Fibroblast of skin of back (primary cell): ENCODE measurements around the gene INPP5K.

ENCODE experiments used
- DNase-seq: peaks from one replicate; pipeline ENCODE4 v3.0.0-alpha.2; 2013

INPP5K gene

DNA sequence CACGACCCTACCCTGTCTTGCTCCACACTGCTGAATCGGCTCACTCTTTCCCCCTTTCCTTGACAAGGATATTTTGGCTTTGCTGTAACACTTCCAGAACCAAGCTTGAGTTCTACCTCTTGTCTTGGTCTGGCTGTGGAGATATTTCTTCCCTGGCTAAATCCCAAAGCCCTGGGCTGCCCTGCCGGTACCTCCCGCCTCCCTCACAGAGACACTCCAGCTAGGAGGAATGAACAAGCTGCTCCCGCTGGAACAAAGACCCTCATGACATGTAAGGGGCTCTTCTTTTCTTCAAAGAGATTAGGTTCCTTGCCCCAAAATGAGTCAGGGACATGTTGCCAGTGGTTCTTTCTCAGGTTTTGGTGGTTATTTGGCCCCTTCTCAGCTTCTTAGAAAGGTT lies 10.8 kb downstream of the INPP5K start:
- no peak for DNase-seq

DNA sequence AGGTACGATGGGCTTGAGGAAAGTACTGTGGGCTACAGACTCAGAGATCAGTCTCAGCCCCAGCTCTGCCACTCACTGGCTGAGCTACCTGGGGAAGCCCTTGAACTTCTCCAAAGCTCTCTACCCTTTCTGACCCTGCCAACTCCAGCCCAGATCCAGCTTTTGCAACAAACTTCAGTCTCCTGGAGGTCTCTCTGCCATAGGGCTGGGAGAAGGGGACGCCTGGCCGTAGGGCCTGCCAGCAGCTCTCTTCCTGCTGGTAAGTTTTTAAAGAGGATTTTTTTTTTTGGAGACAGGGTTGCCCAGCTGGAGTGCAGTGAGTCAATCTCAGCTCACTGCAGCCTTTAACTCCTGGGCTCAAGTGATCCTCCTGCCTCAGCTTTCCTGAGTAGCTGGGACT lies 11.5 kb downstream of the INPP5K start:
- no peak for DNase-seq

DNA sequence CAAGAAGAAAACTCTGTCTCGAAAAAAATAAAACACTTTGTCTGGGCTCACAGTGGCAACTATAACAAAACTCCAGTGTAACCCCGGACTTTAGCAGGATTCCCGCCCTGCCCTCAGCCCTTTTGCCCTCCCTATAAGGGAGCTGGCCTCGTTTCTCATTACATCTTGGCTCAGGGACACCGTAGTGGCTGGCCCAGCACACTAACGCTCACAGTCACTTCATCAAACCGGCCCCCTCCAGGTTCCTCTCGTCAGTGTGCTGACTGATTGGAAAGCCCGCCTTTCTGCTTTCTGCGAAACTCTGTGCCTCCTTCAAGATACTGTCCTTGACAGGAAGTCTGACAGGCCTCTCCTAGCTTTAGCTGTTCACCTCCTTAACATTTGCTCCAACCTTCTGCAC lies 12.7 kb downstream of the INPP5K start:
- DNase-seq, result no peak

DNA sequence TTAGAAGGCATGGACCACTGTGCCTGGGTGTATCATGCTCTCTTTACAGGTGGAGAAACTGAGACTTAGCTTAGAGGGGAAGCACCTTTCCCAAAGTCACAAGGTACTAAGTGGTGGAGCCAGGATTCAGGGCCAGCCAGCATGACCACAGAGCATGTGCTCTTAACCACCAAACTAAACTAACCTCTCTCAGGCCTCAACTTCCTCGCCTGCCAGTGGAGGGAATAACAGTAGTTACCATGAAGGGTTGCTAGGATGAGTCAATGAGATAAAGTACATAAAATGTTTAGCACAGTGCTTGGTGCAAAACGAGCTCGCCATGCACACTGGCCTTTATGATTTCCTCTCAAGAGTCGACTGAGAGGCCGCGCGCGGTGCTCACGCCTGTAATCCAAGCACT lies 17.5 kb downstream of the INPP5K start:
- DNase-seq, result no peak

DNA sequence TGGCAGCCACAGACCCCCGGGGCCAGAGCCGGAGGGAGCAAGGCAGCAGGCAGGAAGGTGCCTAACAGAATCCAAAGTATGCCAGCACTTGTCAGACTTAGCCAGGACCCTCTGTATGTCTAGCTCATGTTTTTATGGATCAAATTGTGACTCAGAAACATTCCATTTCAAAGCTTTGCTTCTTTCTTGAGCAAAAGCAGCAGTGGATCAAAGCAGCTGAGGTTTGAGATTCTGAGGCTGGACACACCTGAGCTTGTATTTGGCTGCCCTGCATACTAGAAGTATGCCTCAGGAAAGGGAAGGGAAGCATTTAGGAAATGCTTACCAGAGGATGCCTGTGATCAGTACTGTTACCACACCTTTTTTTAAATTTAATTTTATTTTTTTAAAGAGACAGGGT lies 18.2 kb downstream of the INPP5K start:
- no peak for DNase-seq

DNA sequence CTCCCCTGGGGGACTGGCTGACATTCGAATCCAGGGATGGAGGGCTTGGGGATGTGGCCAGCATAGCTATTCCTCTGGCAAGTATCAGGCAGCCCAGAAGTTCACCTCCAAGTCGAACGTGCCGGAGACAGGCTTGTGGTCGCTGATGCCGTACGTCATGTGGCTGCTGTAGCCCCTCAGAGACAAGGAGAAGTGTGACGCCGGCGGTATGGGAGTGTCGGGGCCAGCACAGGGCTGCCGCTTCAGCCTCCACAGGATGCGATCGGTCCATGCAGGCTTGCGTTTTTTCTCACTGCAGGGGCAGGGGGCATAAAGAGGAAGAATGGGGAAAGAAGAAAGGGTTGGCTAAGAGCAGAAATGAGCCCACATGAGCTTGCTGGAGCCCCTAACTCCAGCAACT lies 18.6 kb downstream of the INPP5K start:
- DNase-seq, result no peak

DNA sequence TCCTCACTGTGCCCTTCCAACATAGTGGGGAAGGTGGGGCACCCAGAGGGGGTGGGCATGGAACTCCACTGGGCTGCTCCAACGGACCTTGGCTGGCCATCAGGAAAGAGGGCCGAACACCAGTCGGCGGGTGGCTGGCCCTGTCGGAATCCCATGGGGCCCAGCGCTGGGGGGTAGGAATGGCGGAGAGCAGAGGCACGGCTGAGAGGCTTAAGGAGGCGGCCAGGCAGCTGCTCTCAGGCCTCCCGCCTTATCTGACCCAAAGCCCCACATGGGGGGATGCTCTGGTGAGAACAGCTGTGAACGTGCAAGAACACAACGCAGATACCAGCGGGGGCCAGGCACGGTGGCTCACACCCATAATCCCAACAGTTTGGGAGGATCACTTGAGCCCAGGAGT lies 19.5 kb downstream of the INPP5K start:
- no peak for DNase-seq

DNA sequence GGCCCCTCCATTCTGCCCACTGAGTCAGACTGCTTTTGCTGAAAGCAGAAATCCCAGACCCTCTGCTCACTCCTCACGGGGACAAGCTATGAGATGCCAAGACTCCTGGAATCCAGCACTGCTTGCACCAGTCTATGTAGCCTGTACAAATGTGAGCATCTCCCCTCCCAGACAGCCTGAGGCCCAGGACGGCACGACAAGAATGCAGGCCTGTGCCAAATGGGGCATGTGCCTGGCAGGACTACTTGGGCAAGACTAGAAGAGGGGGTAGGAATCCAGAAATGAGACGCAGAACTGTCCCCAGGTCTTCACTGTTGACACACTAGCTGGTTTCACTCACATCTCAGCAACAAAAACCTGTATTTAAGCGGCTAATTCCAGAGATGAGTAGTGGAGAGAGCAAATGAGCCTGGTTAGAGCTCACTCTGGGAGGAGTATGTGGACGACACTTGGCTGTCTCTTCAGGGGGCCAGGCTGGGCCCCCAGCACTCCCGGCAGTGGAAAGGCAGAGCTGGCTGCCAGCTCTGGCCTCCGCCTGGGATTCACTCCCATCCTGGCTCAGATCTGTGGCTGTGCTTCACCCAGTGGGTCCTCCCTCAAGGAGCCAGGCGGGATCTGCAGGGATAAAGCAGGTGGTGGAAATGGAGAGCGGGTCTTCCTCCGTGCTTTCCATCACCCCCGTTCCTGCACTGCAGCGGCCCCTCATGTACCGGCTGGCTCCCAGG lies 21.0 kb downstream of the INPP5K start:
- DNase-seq, result peak; percentile 62

DNA sequence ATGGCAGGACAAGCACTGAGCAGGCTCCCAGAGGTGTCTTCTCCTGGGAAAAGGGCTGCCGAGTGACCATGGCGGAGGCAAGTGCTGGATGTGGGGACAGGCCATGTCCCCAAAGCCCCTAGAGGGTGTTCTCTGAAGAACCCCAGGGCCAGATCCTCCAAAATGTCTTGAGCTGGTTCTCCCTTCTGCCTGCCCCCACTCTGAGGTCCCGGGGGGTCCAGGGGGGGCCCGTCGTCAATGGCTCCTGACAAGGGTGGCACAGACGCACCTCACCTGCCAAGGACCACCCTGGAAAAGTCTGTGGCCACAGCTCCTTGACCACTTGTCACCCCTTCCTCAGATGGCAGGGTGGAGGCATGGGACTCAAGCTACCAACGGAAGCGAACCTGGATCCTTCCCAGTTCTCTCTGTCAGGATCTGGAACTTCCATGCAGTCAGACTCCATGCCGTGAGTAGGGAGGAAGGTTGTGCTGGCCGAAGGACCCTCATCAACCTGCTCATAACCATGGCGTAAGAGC lies 21.6 kb downstream of the INPP5K start:
- DNase-seq, result no peak

DNA sequence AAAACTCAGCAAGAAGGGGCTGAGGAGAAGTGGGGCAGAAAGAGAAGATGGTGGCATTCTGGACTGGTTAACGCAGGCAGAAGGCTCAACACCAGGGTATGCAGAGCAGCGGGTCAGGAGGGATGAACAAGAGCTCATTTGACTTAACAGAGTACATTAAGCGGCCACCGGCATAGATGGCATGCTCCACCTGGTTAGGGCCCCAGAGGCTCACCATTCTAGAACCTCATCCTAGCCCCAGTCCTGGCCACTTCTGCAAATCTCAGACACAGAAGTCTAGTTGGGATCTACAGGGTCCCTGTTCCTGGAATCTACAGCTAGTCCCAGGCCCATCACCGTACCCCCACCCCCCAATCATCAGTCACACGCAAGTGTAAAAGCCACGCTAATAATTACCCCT lies 22.2 kb downstream of the INPP5K start:
- DNase-seq, result no peak

DNA sequence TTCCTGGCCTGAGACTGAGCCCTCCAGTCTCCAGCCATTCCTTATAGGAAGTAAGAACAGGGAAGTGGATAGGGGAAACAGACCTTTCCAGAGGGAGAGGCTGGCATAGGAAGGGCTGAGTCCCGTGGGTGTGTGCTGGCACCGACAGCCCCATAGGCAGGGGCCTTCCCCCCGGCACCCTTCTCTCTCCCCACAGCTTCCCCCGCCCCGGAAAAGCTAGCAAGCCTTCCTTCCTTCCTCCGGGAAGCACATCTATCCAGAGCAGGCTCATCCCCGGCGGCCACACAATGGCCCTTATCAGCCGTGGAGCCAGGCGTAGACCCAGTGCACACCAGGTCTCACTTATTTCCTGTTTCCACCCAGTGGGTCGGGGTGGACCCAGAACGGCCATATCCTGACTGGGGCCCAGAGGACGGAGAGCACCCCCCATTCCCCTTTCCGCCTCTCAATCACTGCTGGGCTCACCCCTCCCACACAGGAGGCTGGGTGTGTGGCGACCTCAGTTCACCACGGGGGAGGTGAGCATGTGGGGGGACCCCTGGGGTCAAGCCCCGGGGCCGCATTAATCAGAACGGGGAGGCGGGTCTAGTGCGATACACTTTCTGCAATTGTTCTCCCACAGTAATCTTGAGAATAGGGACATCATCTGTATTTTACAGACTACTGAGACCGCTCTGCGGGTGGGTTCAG lies 23.0 kb downstream of the INPP5K start:
- DNase-seq, result no peak

DNA sequence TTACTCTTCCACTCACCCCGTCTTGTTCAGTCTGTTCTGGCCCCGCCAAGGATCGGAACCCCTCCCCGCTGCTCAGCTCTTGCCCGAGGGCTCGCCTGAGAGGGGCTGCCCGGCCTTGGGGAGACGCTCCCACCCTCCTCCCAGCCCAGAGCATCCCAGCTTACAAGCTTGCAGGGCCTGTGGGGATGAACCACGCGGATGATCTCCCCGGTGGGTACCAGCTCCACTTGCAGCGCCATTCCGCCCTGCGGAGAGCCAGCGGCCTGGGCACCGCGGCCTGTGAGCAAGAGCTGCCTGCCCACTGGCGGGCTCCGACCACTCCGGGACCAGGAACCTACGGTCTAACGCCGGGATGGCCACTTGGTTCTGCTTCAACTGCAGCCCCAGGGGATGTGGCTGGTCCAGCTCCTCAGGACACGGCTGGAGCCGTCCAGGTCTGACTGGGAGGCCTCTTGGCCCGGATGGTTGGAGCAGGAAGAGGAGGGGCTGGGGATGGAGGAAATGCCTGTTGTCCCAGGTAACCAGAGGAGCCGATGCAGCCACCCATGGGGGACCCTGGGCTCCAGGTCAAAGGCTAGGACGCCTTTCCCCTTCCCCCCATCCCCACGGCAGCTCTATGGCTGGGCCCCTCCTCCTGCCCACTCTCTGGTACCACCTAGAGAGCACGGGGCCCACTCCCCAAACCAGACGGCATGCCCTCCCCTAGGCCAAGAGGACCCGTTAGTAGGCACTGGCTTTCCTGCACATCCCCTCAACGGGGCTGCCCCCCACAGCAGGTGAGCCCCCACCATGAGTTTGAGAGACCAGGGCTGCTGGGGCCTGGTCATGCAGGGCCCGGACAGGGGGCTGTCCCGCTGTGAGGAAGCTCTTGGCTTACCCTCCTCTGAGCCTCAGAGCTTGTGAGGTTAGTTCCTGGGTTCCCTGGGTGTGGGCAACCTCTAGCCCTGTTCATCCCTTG lies 23.9 kb downstream of the INPP5K start, which contains the start of gene MYO1C:
TSS of gene MYO1C (minus strand) at position 438 of the 958 bp plus-strand sequence. CDS start at position 239, 199 bp downstream.
- no peak for DNase-seq

DNA sequence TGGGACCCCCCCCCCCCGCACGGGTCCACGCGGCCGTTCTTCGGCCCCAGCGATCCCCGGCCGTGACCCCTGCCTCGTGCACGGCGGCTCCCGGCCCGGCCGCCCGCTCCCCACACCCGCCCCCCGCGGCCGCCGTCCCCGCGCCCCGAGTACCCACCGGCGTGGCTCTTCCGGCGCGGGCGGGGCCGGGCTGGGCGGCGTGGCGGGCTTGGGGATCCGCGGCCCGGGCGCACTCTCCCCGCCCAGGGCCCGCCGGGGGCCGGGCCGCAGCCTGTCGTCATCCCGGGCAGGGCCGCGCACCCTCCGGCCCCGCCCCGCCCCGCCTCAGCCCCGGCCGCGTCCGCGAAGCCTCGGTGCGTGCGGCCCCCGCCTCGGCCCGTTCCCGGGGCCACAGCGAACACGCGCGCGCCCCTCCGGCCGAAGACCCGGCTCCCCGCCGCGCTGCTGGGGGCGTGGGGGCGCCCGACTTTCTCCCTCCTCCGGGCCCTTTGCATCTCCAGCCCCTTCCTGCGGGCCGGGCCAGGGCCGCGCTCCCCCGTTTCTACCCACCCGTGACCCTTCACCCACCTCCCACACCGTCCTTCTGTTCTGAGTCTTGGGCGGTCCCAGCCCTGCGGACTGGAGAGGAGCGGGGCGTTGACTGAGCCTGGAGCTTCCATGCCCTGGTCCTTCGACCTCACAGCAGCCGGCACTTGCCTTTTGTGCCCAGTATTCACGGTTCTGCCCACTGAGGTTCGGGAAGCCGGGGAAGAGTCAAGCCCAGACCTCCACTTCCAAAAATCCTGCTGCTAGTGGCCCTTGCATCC lies 24.8 kb downstream of the INPP5K start:
- peak; percentile 66 for DNase-seq

DNA sequence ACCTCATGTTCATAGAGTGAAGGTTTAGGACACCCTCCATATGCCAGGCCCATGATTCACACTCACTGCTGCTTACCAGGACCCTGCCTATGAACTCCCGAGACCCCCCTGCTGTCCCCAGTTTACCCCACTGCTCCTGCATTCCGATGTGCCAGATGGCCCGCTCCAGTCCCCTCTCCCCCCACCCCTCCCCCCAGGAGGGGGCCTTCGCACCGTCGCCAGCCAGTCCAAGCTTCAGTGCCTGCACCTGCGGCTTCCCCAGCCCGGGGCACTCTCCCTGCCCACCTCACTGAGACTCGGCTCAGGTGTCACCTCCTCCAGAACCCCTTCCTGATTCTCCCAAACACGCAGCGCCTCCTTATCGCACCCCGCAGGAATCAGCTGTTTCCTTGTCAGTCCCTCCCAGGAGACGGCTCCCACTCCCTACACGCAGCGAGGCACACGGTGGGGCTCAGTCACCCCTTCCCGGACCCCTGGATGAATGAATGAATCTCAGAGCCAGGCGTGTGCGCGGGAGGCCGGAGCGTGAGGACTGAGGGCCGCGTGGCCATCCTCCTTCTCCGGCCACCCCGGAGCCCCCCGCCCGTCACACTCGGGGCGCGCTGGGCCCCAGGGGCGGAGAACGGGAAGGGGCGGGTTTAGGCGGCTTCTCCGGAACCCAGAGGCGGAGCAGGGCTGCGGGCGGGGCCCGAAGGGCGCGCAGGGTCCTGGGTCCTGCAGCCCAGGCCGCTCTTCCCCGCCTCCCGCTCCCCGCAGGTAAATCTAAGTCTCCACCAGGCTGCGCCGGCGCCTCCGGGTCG lies 25.6 kb downstream of the INPP5K start:
- peak; percentile 45 for DNase-seq

DNA sequence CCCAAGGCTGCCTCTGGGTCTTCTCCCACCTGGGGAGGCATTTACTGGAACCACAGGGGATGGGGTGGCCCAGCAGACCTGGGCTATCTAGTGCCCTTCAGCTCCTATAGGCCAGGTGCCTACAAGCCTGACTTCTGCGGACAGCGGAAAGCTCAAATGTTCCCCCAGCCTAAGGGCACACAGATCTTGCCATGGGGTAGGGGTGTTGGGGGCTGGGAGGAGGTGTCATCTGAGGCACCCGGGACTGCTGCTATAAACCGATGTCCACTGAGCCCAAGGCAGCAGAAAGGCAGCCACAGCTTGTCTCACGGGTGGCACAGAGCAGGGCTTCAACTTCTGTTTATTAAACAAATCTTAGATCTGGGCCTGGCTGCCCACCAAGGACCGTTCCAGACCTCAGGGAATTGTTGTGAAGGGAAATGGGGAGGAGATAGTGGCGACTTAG lies 27.6 kb downstream of the INPP5K start:
- no peak for DNase-seq

DNA sequence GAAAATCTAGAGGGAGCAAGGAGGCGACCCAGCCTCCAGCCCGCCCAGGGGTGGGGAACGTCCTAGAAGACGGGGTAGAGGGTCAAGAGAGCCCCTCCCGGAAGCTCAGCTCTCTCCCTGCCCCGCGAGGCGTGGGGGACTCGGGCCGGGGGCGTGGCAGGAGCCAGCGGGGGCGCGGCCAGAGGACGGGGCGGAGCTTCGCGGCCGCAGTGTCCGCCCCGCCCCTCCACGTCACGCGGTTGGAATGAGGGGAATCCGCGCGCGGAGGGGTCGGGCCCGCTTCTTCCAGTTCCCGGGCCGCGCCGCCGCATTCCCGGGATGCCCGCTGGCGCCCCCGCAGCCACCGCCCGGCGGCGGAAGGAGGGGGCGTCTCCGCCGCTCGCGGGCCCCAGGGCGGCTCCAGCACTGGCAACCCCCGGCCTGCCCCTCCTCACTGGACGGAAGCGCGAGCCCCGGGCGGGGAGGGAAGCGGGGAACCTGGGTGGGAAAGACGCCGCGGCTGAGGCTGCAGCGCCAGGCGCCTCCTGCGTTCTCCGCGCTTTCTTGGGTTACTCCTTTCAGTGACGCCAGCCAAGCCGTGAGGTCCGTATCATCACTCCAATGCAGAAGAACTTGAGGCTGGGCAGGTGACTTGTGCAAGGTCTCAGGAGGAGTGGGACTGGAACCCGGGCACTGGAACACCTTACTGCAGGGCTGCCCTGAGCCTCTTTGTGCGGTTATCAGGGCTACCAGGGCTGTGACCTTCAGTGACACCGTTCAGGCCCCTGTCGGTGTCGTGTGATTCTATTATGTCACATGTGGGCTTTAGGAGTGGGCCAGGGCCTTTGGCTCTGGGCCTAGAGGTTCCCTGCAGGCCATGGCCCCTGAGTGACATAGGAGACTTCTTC lies 28.2 kb downstream of the INPP5K start:
- DNase-seq, result peak; percentile 91

DNA sequence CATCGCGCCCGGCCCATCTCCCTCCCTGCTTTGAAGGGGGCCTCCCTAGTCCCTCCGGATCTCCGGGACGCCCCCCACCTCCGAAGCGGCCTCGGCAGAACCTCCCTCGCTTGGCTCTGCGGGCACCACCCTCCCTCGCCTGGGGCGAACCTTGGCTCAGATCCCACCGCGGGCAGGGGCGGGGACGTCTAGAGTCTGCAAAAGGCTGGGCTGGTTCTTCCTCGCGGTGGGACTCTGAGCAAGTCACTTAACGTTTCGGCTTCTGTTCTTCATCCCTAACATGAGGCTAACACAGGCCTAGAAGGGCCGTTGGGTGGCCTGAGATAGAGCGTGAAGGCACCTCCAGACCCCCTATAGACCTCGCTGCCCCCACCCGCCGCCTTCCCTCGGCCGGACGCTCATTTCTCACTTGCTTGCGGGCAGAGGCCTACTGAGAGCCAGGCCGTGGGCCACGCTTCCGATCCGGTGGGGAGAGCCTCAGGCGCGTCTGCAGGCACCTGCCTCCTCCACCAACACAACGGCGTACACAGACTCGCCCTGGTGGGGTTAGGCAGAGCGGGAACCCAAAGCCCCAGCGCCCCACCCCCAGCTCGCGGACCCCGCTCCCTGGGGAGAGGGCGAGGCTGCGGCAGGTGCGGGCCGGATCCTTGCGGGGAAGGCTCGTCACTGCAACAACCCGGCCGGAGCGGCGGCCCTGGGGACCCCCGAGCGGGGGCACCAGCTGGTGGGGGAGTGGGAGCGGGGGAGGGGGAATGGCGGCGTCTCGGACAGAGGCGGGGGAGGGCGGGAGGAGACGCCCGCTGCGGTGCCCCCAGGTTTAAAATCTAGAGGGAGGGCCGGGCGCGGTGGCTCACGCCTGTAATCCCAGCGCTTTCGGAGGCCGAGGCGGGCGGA lies 29.4 kb downstream of the INPP5K start:
- peak; percentile 85 for DNase-seq

DNA sequence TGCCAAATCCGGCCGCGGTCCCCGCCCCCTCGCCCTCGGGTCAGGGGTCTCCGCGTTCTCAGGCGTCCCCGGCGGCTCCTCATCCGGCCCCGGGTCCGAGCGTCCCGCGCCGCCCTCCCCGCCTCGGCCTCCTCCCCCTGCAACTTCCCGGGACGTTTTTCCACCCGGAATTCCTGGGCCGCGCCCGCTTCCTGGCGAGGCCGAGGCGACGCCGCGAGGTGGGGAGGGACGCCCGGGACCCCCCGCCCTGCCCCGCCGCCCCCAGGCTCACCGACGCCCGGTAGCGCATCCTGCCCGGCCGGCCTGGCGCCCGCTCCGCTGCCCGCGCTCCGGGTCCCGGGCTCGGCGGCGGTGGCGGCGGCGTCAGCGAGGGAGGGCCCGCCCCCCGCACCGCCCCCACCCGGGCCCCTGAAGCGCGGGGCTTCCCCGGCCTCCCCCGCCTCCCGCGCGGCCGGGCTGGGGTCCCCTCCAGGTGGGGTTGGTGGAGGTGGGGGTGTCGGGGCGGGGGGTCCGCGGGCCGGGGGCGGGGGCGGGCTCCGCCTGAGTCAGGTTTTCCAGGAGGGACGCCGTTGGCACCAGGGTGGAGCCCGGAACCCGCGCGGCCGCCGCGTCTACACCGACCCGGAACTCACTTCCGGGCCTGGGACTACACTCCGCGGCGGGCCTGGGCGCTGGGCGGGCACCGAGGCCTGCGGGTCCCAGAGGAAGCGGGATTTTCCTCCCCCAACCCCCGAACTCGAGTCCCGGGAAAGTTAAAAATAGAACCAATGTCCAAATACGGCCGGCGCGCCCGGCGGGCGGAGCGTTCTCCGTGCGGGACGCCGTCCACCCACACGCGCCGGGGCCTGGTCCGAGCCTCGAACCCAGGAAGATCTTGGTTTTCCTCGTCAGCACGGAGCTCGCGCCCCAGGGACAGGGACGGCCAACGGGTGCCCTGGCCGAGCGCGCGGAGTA lies 30.7 kb downstream of the INPP5K start:
- DNase-seq, result peak; percentile 85
